Measurements from ENCODE around the gene PCED1B. TPM values are rescaled to one million over a fixed set of nuclear protein-coding genes. Genes with fewer than 3 reads are reported as not detected.

Gene PCED1B
- total RNA-seq, 2 donors from 2014 or later, result 2.5 to 7.0 TPM

DNA sequence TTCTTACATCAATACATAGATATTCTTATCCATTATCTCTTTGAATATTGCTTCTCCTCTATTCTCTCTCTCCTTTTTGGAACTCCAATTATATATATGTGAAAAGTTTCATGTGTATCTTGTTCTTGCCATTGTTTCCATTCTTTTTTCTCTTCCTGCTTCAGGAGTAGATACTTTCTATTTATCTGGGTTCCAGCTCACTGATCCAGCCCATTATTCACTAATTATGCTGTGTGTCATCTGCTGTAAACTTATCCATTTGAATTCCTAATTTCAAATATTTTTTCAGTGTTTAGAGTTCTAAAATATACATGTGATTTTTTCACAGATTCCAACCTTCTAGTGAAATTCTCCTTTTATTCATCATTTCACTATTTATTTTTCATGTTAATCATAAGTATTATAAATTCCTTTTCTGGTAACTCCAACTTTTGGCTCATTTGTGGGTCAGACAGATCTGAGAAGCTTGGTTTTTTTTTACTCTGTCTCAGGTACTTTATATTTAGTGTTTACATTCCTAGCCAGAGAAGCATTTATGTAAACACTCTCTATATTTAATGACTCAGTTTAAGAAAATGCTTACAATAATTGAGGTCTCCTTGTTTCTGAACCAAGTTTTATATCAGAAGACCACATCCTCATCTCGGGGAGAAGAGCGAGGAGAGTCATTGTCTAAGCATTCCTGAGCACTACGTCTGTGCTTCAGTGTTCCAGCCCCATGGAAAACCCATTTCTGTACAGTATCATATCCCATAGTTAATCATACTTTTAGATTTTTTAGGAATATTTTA lies 16.2 kb downstream of the PCED1B start:
- no peaks in the 10 kb centered on the region for H3K27me3 Mint-ChIP-seq (ENCODE audit: insufficient read depth)
- TF ChIP-seq, protein P1, sequence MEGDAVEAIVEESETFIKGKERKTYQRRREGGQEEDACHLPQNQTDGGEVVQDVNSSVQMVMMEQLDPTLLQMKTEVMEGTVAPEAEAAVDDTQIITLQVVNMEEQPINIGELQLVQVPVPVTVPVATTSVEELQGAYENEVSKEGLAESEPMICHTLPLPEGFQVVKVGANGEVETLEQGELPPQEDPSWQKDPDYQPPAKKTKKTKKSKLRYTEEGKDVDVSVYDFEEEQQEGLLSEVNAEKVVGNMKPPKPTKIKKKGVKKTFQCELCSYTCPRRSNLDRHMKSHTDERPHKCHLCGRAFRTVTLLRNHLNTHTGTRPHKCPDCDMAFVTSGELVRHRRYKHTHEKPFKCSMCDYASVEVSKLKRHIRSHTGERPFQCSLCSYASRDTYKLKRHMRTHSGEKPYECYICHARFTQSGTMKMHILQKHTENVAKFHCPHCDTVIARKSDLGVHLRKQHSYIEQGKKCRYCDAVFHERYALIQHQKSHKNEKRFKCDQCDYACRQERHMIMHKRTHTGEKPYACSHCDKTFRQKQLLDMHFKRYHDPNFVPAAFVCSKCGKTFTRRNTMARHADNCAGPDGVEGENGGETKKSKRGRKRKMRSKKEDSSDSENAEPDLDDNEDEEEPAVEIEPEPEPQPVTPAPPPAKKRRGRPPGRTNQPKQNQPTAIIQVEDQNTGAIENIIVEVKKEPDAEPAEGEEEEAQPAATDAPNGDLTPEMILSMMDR (conservative IDR thresholded peaks at IDR 0.05), result no peak
- no peak overlapping the region for H3K4me3 Mint-ChIP-seq
- Histone ChIP-seq H3K4me3 (ENCODE audit: low read length) (no peak overlapping the region), H3K27me3 (ENCODE audit: control insufficient read depth, insufficient read depth, low read length, poor library complexity, severe bottlenecking) (no peaks in the 10 kb centered on the region), H3K4me1 (ENCODE audit: control insufficient read depth, insufficient read depth, low read length) (no peaks in the 10 kb centered on the region), H3K27ac (ENCODE audit: low read depth, low read length) (no peak overlapping the region), H3K9ac (ENCODE audit: extremely low read depth, low read length, poor library complexity, severe bottlenecking) (no peak overlapping the region), H3K36me3 (ENCODE audit: control insufficient read depth, insufficient read depth, low read length) (no peaks in the 10 kb centered on the region), H3K9me3 (ENCODE audit: control insufficient read depth, low read length) (no peaks in the 10 kb centered on the region)
- no peaks in the 10 kb centered on the region for H3K36me3 Mint-ChIP-seq (ENCODE audit: low read depth)
- H3K9me3 Mint-ChIP-seq, result no peaks in the 10 kb centered on the region
- no peak overlapping the region for H3K27ac Mint-ChIP-seq
- DNase-seq, result no peak
- no peaks in the 10 kb centered on the region for H3K4me1 Mint-ChIP-seq
- WGBS, 2 experiments (ENCODE audit: insufficient coverage in 1 of 2, insufficient read length in 1 of 2), result 81 to 97% methylated on average over 2 to 3 of the region's 3 CpGs

DNA sequence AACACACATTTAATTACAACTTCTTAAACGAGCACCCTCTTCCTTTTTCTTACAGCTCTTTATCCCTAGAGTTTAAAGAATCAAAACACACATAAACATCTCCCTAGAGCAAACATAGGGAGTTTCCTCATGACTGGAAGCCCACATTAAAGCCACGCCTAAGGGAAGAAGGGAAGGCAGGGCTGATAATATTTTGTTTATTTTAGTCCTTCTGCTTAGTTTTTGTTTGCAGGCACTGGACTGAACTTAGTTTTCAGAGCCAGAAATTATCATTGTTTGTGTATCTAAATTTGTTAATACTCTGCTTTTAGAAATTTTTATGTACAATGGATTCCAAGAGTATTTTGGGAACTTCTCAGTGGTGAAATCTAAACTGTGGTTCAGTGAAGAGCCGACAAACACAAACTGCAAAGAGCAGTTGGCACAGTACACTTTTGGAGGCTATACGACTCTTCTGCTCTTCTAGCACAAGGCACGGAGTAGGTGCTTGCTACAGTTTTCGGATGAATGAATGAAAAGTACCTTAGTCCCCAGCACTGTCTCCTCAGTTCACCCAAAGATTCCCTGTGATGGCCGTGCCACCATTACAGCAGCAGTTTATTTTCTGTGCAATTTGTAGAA lies 18.0 kb downstream of the PCED1B start:
- Histone ChIP-seq H3K4me3 (ENCODE audit: low read length) (no peak overlapping the region), H3K9ac (ENCODE audit: extremely low read depth, low read length, poor library complexity, severe bottlenecking) (no peak overlapping the region), H3K27me3 (ENCODE audit: control insufficient read depth, insufficient read depth, low read length, poor library complexity, severe bottlenecking) (no peaks in the 10 kb centered on the region), H3K36me3 (ENCODE audit: control insufficient read depth, insufficient read depth, low read length) (no peaks in the 10 kb centered on the region), H3K27ac (ENCODE audit: low read depth, low read length) (no peak overlapping the region), H3K4me1 (ENCODE audit: control insufficient read depth, insufficient read depth, low read length) (no peaks in the 10 kb centered on the region), H3K9me3 (ENCODE audit: control insufficient read depth, low read length) (no peaks in the 10 kb centered on the region)
- WGBS, 2 experiments (ENCODE audit: insufficient coverage in 1 of 2, insufficient read length in 1 of 2), result 92 to 98% methylated on average over 6 to 7 of the region's 7 CpGs
- H3K36me3 Mint-ChIP-seq (ENCODE audit: low read depth), result no peaks in the 10 kb centered on the region
- no peaks in the 10 kb centered on the region for H3K4me1 Mint-ChIP-seq
- no peak overlapping the region for H3K27ac Mint-ChIP-seq
- no peaks in the 10 kb centered on the region for H3K9me3 Mint-ChIP-seq
- H3K4me3 Mint-ChIP-seq, result no peak overlapping the region
- TF ChIP-seq, protein P1 (conservative IDR thresholded peaks at IDR 0.05), result no peak
- H3K27me3 Mint-ChIP-seq (ENCODE audit: insufficient read depth), result no peaks in the 10 kb centered on the region
- DNase-seq, result no peak

DNA sequence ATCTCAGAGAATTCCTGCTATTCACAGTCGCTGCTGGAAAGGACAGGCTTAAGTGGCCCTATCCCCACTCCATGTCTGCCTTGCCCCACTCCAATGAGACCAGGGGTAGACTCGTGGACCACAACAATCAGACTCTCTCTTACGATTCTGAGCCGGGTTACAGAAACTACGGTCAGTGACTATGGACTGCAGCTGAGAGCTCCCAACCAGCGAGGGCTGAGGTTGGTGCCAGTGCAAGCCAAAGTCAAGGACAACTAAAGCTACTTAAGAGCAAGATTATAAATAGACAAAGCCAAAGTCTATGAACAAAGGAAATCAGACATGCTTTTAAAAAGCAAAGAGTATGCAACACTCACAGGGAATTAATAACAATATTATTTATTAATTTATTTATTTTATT lies 18.7 kb downstream of the PCED1B start:
- Mint-ChIP-seq H3K9me3 (no peaks in the 10 kb centered on the region), H3K27me3 (ENCODE audit: insufficient read depth) (no peaks in the 10 kb centered on the region), H3K36me3 (ENCODE audit: low read depth) (no peaks in the 10 kb centered on the region), H3K27ac (no peak overlapping the region), H3K4me3 (no peak overlapping the region), H3K4me1 (no peaks in the 10 kb centered on the region)
- H3K4me1 ChIP-seq (ENCODE audit: control insufficient read depth, insufficient read depth, low read length), result no peaks in the 10 kb centered on the region
- no peak overlapping the region for H3K9ac ChIP-seq (ENCODE audit: extremely low read depth, low read length, poor library complexity, severe bottlenecking)
- H3K27ac ChIP-seq (ENCODE audit: low read depth, low read length), result no peak overlapping the region
- TF ChIP-seq, protein P1 (conservative IDR thresholded peaks at IDR 0.05), result no peak
- 91 to 93% methylated on average over 6 of the region's 6 CpGs for WGBS, 2 experiments (ENCODE audit: insufficient coverage in 1 of 2, insufficient read length in 1 of 2)
- H3K4me3 ChIP-seq (ENCODE audit: low read length), result no peak overlapping the region
- H3K27me3 ChIP-seq (ENCODE audit: control insufficient read depth, insufficient read depth, low read length, poor library complexity, severe bottlenecking), result no peaks in the 10 kb centered on the region
- DNase-seq, result no peak
- H3K36me3 ChIP-seq (ENCODE audit: control insufficient read depth, insufficient read depth, low read length), result no peaks in the 10 kb centered on the region
- H3K9me3 ChIP-seq (ENCODE audit: control insufficient read depth, low read length), result no peaks in the 10 kb centered on the region

All from endodermal cell (in vitro differentiated cells).